RKO (cell line): ENCODE data around the gene ATG16L1.

Experiments used
- DNase-seq: peaks from one replicate; pipeline ENCODE4 v3.0.0-alpha.2; 2016; ENCODE audit warnings: low spot score

ATG16L1 gene

GRCh38 chr2:233227346-233227978 is 24.0 kb upstream of the ATG16L1 start:
- DNase-seq: no peak

GRCh38 chr2:233228376-233228775 is 23.1 kb upstream of the ATG16L1 start:
- no peak for DNase-seq

GRCh38 chr2:233233618-233234230 is 17.7 kb upstream of the ATG16L1 start:
- DNase-seq: no peak

GRCh38 chr2:233234264-233234663 is 17.2 kb upstream of the ATG16L1 start:
- DNase-seq: no peak

GRCh38 chr2:233234996-233235395 is 16.5 kb upstream of the ATG16L1 start:
- DNase-seq: no peak

GRCh38 chr2:233235977-233236376 is 15.5 kb upstream of the ATG16L1 start:
- no peak for DNase-seq

GRCh38 chr2:233236820-233237589 is 14.5 kb upstream of the ATG16L1 start:
- no peak for DNase-seq

- no peak for DNase-seq
Observed at GRCh38 chr2:233240897-233241296, 10.6 kb upstream of the ATG16L1 start.

- no peak for DNase-seq
Observed at GRCh38 chr2:233241803-233242202, 9.7 kb upstream of the ATG16L1 start.

- no peak for DNase-seq
Observed at GRCh38 chr2:233242231-233242927, 9.1 kb upstream of the ATG16L1 start.

- no peak for DNase-seq
Observed at GRCh38 chr2:233243348-233243747, 8.1 kb upstream of the ATG16L1 start.

GRCh38 chr2:233244818-233245217 is 6.7 kb upstream of the ATG16L1 start:
- DNase-seq: peak; percentile 17

- no peak for DNase-seq
Observed at GRCh38 chr2:233245406-233245805, 6.1 kb upstream of the ATG16L1 start.

GRCh38 chr2:233247116-233247515 is 4.4 kb upstream of the ATG16L1 start:
- DNase-seq: no peak

GRCh38 chr2:233247744-233248143 is 3.7 kb upstream of the ATG16L1 start:
- peak; percentile 89 for DNase-seq

GRCh38 chr2:233248999-233249398 is 2.5 kb upstream of the ATG16L1 start:
- DNase-seq: no peak

- no peak for DNase-seq
Observed at GRCh38 chr2:233250568-233250967, 905 bp upstream of the ATG16L1 start.

GRCh38 chr2:233250985-233251305 is 528 bp upstream of the ATG16L1 start:
- no peak for DNase-seq

GRCh38 chr2:233252227-233252626 is 754 bp downstream of the ATG16L1 start:
- peak; percentile 12 for DNase-seq

GRCh38 chr2:233255151-233255550 is 3.7 kb downstream of the ATG16L1 start:
- DNase-seq: no peak

- no peak for DNase-seq
Observed at GRCh38 chr2:233256048-233256447, 4.6 kb downstream of the ATG16L1 start.

GRCh38 chr2:233258211-233258610 is 6.7 kb downstream of the ATG16L1 start:
- no peak for DNase-seq

- no peak for DNase-seq
Observed at GRCh38 chr2:233259730-233260129, 8.3 kb downstream of the ATG16L1 start.
